ENCODE data around the gene SEL1L2.
"Not testable (repeated sequence)": the region's sequence is repeated elsewhere in the genome, so short reads cannot be mapped to it uniquely, and the experiment has no call there.

The SEL1L2 gene

GRCh38 chr20:13990465-13990864 is at the start of gene SEL1L2:
SEL1L2 (minus strand) TSS chr20:13990614; CDS start chr20:13990534, 80 bp downstream.
- Mint-ChIP-seq H3K4me1 (ENCODE audit: low read depth) (no peaks in the 10 kb centered on the region), H3K36me3 (ENCODE audit: low read depth) (no peaks in the 10 kb centered on the region), H3K9me3 (peaks cover 18% of the 10 kb centered on the region), H3K27ac (no peak within 1 kb of the TSS), H3K27me3 (ENCODE audit: low read depth) (peaks cover 4% of the 10 kb centered on the region), H3K4me3 (no peak within 1 kb of the TSS)
- no peak for DNase-seq (ENCODE audit: low spot score)

- no peak for DNase-seq (ENCODE audit: low spot score)
- Mint-ChIP-seq H3K27me3 (ENCODE audit: low read depth) (no peaks in the 10 kb centered on the region), H3K27ac (no peak overlapping the region), H3K4me1 (ENCODE audit: low read depth) (no peaks in the 10 kb centered on the region), H3K36me3 (ENCODE audit: low read depth) (no peaks in the 10 kb centered on the region), H3K9me3 (no peaks in the 10 kb centered on the region), H3K4me3 (no peak overlapping the region)
These were observed 46.2 kb upstream of the SEL1L2 start for GRCh38 chr20:14036567-14036966.

GRCh38 chr20:14033310-14033709 is 42.9 kb upstream of the SEL1L2 start:
- Mint-ChIP-seq H3K4me1 (ENCODE audit: low read depth) (no peaks in the 10 kb centered on the region), H3K9me3 (no peaks in the 10 kb centered on the region), H3K36me3 (ENCODE audit: low read depth) (no peaks in the 10 kb centered on the region), H3K4me3 (no peak overlapping the region), H3K27me3 (ENCODE audit: low read depth) (no peaks in the 10 kb centered on the region), H3K27ac (no peak overlapping the region)
- no peak for DNase-seq (ENCODE audit: low spot score)

- no peaks in the 10 kb centered on the region for H3K9me3 Mint-ChIP-seq
- no peaks in the 10 kb centered on the region for H3K27me3 Mint-ChIP-seq (ENCODE audit: low read depth)
- no peaks in the 10 kb centered on the region for H3K4me1 Mint-ChIP-seq (ENCODE audit: low read depth)
- H3K27ac Mint-ChIP-seq: no peak overlapping the region
- no peaks in the 10 kb centered on the region for H3K36me3 Mint-ChIP-seq (ENCODE audit: low read depth)
- H3K4me3 Mint-ChIP-seq: no peak overlapping the region
- no peak for DNase-seq (ENCODE audit: low spot score)
These were observed 40.6 kb upstream of the SEL1L2 start for GRCh38 chr20:14030991-14031390.

GRCh38 chr20:14012671-14013070 is 22.3 kb upstream of the SEL1L2 start:
- peaks cover 16% of the 10 kb centered on the region for H3K9me3 Mint-ChIP-seq
- H3K27me3 Mint-ChIP-seq (ENCODE audit: low read depth): no peaks in the 10 kb centered on the region
- H3K4me3 Mint-ChIP-seq: no peak overlapping the region
- H3K4me1 Mint-ChIP-seq (ENCODE audit: low read depth): no peaks in the 10 kb centered on the region
- no peak overlapping the region for H3K27ac Mint-ChIP-seq
- no peak for DNase-seq (ENCODE audit: low spot score)
- no peaks in the 10 kb centered on the region for H3K36me3 Mint-ChIP-seq (ENCODE audit: low read depth)

- no peak for DNase-seq (ENCODE audit: low spot score)
- H3K36me3 Mint-ChIP-seq (ENCODE audit: low read depth): no peaks in the 10 kb centered on the region
- no peaks in the 10 kb centered on the region for H3K4me1 Mint-ChIP-seq (ENCODE audit: low read depth)
- H3K27me3 Mint-ChIP-seq (ENCODE audit: low read depth): no peaks in the 10 kb centered on the region
- H3K27ac Mint-ChIP-seq: no peak overlapping the region
- peaks cover 4% of the 10 kb centered on the region for H3K9me3 Mint-ChIP-seq
- H3K4me3 Mint-ChIP-seq: no peak overlapping the region
These were observed 18.8 kb upstream of the SEL1L2 start for GRCh38 chr20:14009208-14009607.

- no peak overlapping the region for H3K27ac Mint-ChIP-seq
- H3K9me3 Mint-ChIP-seq: no peaks in the 10 kb centered on the region
- H3K27me3 Mint-ChIP-seq (ENCODE audit: low read depth): no peaks in the 10 kb centered on the region
- H3K4me3 Mint-ChIP-seq: no peak overlapping the region
- no peaks in the 10 kb centered on the region for H3K36me3 Mint-ChIP-seq (ENCODE audit: low read depth)
- DNase-seq (ENCODE audit: low spot score): no peak
- no peaks in the 10 kb centered on the region for H3K4me1 Mint-ChIP-seq (ENCODE audit: low read depth)
These were observed 15.6 kb upstream of the SEL1L2 start for GRCh38 chr20:14005996-14006395.

GRCh38 chr20:14000917-14001316 is 10.5 kb upstream of the SEL1L2 start:
- no peak for DNase-seq (ENCODE audit: low spot score)
- no peak overlapping the region for H3K4me3 Mint-ChIP-seq
- H3K36me3 Mint-ChIP-seq (ENCODE audit: low read depth): no peaks in the 10 kb centered on the region
- H3K4me1 Mint-ChIP-seq (ENCODE audit: low read depth): no peaks in the 10 kb centered on the region
- no peaks in the 10 kb centered on the region for H3K9me3 Mint-ChIP-seq
- H3K27me3 Mint-ChIP-seq (ENCODE audit: low read depth): peaks cover 11% of the 10 kb centered on the region
- H3K27ac Mint-ChIP-seq: no peak overlapping the region

GRCh38 chr20:13996265-13996664 is 5.9 kb upstream of the SEL1L2 start:
- no peak overlapping the region for H3K27ac Mint-ChIP-seq
- no peak for DNase-seq (ENCODE audit: low spot score)
- no peaks in the 10 kb centered on the region for H3K36me3 Mint-ChIP-seq (ENCODE audit: low read depth)
- H3K4me3 Mint-ChIP-seq: peak overlapping the region; percentile 58
- H3K9me3 Mint-ChIP-seq: peaks cover 14% of the 10 kb centered on the region
- H3K4me1 Mint-ChIP-seq (ENCODE audit: low read depth): no peaks in the 10 kb centered on the region
- peaks cover 15% of the 10 kb centered on the region for H3K27me3 Mint-ChIP-seq (ENCODE audit: low read depth)

GRCh38 chr20:13995841-13996240 is 5.4 kb upstream of the SEL1L2 start:
- H3K9me3 Mint-ChIP-seq: peaks cover 14% of the 10 kb centered on the region
- no peak overlapping the region for H3K4me3 Mint-ChIP-seq
- DNase-seq (ENCODE audit: low spot score): no peak
- no peak overlapping the region for H3K27ac Mint-ChIP-seq
- no peaks in the 10 kb centered on the region for H3K4me1 Mint-ChIP-seq (ENCODE audit: low read depth)
- no peaks in the 10 kb centered on the region for H3K36me3 Mint-ChIP-seq (ENCODE audit: low read depth)
- H3K27me3 Mint-ChIP-seq (ENCODE audit: low read depth): peaks cover 15% of the 10 kb centered on the region

- no peaks in the 10 kb centered on the region for H3K36me3 Mint-ChIP-seq (ENCODE audit: low read depth)
- peak within 1 kb of the TSS; percentile 58 for H3K4me3 Mint-ChIP-seq
- H3K9me3 Mint-ChIP-seq: peaks cover 14% of the 10 kb centered on the region
- DNase-seq (ENCODE audit: low spot score): peak; percentile 18
- no peak within 1 kb of the TSS for H3K27ac Mint-ChIP-seq
- H3K27me3 Mint-ChIP-seq (ENCODE audit: low read depth): peaks cover 15% of the 10 kb centered on the region
- H3K4me1 Mint-ChIP-seq (ENCODE audit: low read depth): no peaks in the 10 kb centered on the region
These were observed 4.8 kb upstream of the SEL1L2 start, which contains the start of gene MACROD2 for GRCh38 chr20:13995086-13995665. MACROD2 (plus strand) TSS chr20:13995516.

GRCh38 chr20:13991955-13992354 is 1.5 kb upstream of the SEL1L2 start:
- H3K4me1 Mint-ChIP-seq (ENCODE audit: low read depth); H3K4me3 Mint-ChIP-seq; DNase-seq (ENCODE audit: low spot score); H3K27ac Mint-ChIP-seq; H3K36me3 Mint-ChIP-seq (ENCODE audit: low read depth): not testable (repeated sequence)
- peaks cover 13% of the 10 kb centered on the region for H3K27me3 Mint-ChIP-seq (ENCODE audit: low read depth)
- H3K9me3 Mint-ChIP-seq: peaks cover 18% of the 10 kb centered on the region

GRCh38 chr20:13991311-13991710 is 897 bp upstream of the SEL1L2 start:
- Mint-ChIP-seq H3K27me3 (ENCODE audit: low read depth) (peaks cover 7% of the 10 kb centered on the region), H3K36me3 (ENCODE audit: low read depth) (no peaks in the 10 kb centered on the region), H3K4me1 (ENCODE audit: low read depth) (no peaks in the 10 kb centered on the region), H3K9me3 (peaks cover 18% of the 10 kb centered on the region), H3K4me3 (no peak overlapping the region), H3K27ac (no peak overlapping the region)
- no peak for DNase-seq (ENCODE audit: low spot score)

- Mint-ChIP-seq H3K4me1 (ENCODE audit: low read depth) (no peaks in the 10 kb centered on the region), H3K4me3 (no peak overlapping the region), H3K36me3 (ENCODE audit: low read depth) (no peaks in the 10 kb centered on the region), H3K27ac (no peak overlapping the region), H3K27me3 (ENCODE audit: low read depth) (no peaks in the 10 kb centered on the region), H3K9me3 (peaks cover 3% of the 10 kb centered on the region)
- no peak for DNase-seq (ENCODE audit: low spot score)
These were observed 6.2 kb downstream of the SEL1L2 start for GRCh38 chr20:13984211-13984610.

- no peak overlapping the region for H3K4me3 Mint-ChIP-seq
- no peaks in the 10 kb centered on the region for H3K9me3 Mint-ChIP-seq
- no peaks in the 10 kb centered on the region for H3K4me1 Mint-ChIP-seq (ENCODE audit: low read depth)
- no peak for DNase-seq (ENCODE audit: low spot score)
- H3K36me3 Mint-ChIP-seq (ENCODE audit: low read depth): no peaks in the 10 kb centered on the region
- H3K27me3 Mint-ChIP-seq (ENCODE audit: low read depth): no peaks in the 10 kb centered on the region
- no peak overlapping the region for H3K27ac Mint-ChIP-seq
These were observed 29.9 kb downstream of the SEL1L2 start for GRCh38 chr20:13960525-13960924.
